HL-60 (cell line): ENCODE results near the gene ST8SIA4.

Source experiments
- DNase-seq, 2 experiments: peaks; one replicate each; pipeline ENCODE4 v3.0.0-alpha.2; 2010 to 2020; ENCODE audit warnings: low read depth in 1 of 2, low spot score in 1 of 2
- H3K27ac ChIP-seq: fragments of 250-450 bp; sonication (Bioruptor Pico); replicated peaks from 2 replicates; pipeline ENCODE4 v1.5.1; 2020; ENCODE audit warnings: mild to moderate bottlenecking, moderate library complexity
- H3K27me3 ChIP-seq: fragments of 250-450 bp; sonication (Bioruptor Pico); 2 replicates; pipeline ENCODE4 v1.5.1; 2021; ENCODE audit warnings: mild to moderate bottlenecking, moderate library complexity; ENCODE audit not compliant: insufficient read depth, poor library complexity, severe bottlenecking
- H3K4me3 ChIP-seq: replicated peaks from 2 replicates; pipeline ENCODE4 v1.5.1; 2011; ENCODE audit warnings: mild to moderate bottlenecking, control low read depth, low read length; ENCODE audit not compliant: insufficient read depth
- GABPA ChIP-seq: IDR thresholded peaks from 2 replicates; pipeline ENCODE4 v1.6.1; 2012; ENCODE audit warnings: low read depth
- POLR2AphosphoS5 ChIP-seq: IDR thresholded peaks from 2 replicates; pipeline ENCODE4 v1.6.1; 2012; ENCODE audit warnings: low read depth
- SPI1 ChIP-seq: IDR thresholded peaks from 2 replicates; pipeline ENCODE4 v1.6.1; 2012; ENCODE audit warnings: low read depth, mild to moderate bottlenecking, borderline replicate concordance
- TF ChIP-seq, protein P1 (sequence below): IDR thresholded peaks from 2 replicates; pipeline ENCODE4 v1.6.1; 2012; ENCODE audit warnings: low read depth; ENCODE audit not compliant: insufficient replicate concordance
- TF ChIP-seq, protein P2 (sequence below): IDR thresholded peaks from one replicate; pipeline ENCODE4 v1.5.1; 2011; ENCODE audit warnings: low read length, control low read depth, inconsistent platforms; ENCODE audit not compliant: insufficient read depth

Gene ST8SIA4

DNA sequence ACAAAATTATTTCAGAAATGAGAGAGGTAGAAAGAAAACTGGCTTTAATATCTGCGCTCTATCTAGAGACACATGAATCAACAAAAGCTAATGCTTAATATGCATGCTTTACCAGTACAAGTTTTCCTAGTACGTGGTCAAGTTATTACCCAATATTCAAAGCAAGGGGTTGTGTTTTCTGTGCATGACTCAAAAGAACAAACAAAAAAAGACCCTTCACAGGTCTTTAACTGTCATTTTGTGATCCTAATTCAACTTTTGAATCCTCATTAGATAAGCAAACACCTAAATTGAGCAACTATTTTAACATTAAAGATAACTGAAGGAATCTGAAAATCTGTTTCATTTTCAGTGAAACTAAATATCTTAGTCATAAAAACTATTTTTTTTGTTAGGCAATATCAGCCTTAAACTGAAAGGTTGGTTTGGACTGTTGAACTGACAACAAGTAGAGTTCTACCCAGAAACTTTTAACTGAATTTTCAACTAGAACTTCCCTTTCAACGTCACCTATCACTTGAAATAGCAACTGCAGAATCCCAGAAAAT lies 12.5 kb downstream of the ST8SIA4 start:
- no peak overlapping the region for H3K4me3 ChIP-seq
- no peaks in the 10 kb centered on the region for H3K27me3 ChIP-seq
- DNase-seq = no peak
- TF ChIP-seq, protein P1, sequence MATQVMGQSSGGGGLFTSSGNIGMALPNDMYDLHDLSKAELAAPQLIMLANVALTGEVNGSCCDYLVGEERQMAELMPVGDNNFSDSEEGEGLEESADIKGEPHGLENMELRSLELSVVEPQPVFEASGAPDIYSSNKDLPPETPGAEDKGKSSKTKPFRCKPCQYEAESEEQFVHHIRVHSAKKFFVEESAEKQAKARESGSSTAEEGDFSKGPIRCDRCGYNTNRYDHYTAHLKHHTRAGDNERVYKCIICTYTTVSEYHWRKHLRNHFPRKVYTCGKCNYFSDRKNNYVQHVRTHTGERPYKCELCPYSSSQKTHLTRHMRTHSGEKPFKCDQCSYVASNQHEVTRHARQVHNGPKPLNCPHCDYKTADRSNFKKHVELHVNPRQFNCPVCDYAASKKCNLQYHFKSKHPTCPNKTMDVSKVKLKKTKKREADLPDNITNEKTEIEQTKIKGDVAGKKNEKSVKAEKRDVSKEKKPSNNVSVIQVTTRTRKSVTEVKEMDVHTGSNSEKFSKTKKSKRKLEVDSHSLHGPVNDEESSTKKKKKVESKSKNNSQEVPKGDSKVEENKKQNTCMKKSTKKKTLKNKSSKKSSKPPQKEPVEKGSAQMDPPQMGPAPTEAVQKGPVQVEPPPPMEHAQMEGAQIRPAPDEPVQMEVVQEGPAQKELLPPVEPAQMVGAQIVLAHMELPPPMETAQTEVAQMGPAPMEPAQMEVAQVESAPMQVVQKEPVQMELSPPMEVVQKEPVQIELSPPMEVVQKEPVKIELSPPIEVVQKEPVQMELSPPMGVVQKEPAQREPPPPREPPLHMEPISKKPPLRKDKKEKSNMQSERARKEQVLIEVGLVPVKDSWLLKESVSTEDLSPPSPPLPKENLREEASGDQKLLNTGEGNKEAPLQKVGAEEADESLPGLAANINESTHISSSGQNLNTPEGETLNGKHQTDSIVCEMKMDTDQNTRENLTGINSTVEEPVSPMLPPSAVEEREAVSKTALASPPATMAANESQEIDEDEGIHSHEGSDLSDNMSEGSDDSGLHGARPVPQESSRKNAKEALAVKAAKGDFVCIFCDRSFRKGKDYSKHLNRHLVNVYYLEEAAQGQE = no peak
- TF ChIP-seq, protein P2, sequence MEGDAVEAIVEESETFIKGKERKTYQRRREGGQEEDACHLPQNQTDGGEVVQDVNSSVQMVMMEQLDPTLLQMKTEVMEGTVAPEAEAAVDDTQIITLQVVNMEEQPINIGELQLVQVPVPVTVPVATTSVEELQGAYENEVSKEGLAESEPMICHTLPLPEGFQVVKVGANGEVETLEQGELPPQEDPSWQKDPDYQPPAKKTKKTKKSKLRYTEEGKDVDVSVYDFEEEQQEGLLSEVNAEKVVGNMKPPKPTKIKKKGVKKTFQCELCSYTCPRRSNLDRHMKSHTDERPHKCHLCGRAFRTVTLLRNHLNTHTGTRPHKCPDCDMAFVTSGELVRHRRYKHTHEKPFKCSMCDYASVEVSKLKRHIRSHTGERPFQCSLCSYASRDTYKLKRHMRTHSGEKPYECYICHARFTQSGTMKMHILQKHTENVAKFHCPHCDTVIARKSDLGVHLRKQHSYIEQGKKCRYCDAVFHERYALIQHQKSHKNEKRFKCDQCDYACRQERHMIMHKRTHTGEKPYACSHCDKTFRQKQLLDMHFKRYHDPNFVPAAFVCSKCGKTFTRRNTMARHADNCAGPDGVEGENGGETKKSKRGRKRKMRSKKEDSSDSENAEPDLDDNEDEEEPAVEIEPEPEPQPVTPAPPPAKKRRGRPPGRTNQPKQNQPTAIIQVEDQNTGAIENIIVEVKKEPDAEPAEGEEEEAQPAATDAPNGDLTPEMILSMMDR = no peak
- H3K27ac ChIP-seq = peak overlapping the region; percentile 80

DNA sequence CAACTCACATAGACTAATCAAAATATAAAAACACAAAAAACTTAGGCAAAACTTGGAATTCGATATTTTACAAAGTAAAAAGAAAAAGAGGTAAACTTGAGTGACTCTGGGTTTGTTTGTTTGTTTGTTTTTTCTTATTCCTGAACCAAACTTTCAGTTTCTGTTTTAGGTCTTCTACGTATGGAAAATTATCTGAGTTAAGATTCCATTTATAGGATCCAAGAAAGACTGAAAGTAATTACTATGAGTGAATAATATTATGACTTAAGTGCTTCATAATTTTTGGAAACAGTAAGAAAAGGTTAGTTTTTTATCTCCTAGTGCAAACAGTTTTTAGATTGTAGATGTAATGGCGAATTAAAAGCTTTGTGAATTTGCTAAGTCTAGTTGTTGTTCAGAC lies 13.2 kb downstream of the ST8SIA4 start:
- Histone ChIP-seq H3K27ac (peak overlapping the region; percentile 80), H3K4me3 (no peak overlapping the region), H3K27me3 (no peaks in the 10 kb centered on the region)
- TF ChIP-seq GABPA (no peak), POLR2AphosphoS5 (no peak), SPI1 (no peak)
- no peak for DNase-seq

GRCh38 chr5:100889165-100889743 lies 13.8 kb downstream of the ST8SIA4 start:
- Histone ChIP-seq H3K4me3 (no peak overlapping the region), H3K27me3 (no peaks in the 10 kb centered on the region), H3K27ac (peak overlapping the region; percentile 80)
- TF ChIP-seq, protein P2 = no peak
- TF ChIP-seq, protein P1 = no peak
- no peak for TF ChIP-seq GABPA
- TF ChIP-seq POLR2AphosphoS5 = no peak
- TF ChIP-seq SPI1 = no peak
- DNase-seq = no peak

GRCh38 chr5:100877274-100877673 lies 25.8 kb downstream of the ST8SIA4 start:
- Histone ChIP-seq H3K4me3 (no peak overlapping the region), H3K27me3 (no peaks in the 10 kb centered on the region), H3K27ac (no peak overlapping the region)
- TF ChIP-seq GABPA (no peak), POLR2AphosphoS5 (no peak), SPI1 (no peak)
- TF ChIP-seq, protein P2 = no peak
- TF ChIP-seq, protein P1 = no peak
- no peak for DNase-seq
